ENCODE data around the gene NGDN. TPM values are rescaled to one million over a fixed set of nuclear protein-coding genes. Genes with fewer than 3 reads are reported as not detected.

Gene NGDN
- total RNA-seq, 1 experiment from 2014 or later: 42.0 TPM

DNA sequence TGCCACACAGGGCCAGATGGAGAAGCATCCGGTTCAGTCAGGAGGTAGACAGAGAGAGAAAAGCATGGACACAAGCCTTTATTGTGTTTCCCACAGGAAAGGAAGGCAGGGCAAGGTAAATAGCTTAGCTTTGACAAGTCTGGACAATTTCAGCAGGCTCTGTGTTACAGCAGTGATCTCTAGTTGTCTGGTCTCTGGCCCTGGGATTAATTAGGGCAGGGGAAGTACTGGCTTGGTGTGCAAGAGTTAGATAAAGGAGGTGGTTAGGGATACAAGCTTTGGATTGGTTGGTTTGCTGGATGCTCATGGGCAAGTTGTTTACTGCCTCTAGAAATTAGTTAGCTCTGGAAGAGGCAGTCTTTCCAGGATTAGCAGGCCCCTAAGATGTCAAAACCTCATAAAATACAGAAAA lies 15.1 kb upstream of the NGDN start:
- BruUV-seq (replicated peaks): no TSS peak
- no peak for DNase-seq (ENCODE audit: low read depth, low spot score)
- no peak overlapping the region for H3K4me3 ChIP-seq (replicated peaks in 1 of 2; ENCODE audit: low read depth in 1 of 2, low read length in 2 of 2)
- no peak for ATAC-seq
- H4K20me1 ChIP-seq (ENCODE audit: insufficient read depth): no peaks in the 10 kb centered on the region
- no peaks in the 10 kb centered on the region for H3K79me2 ChIP-seq (ENCODE audit: insufficient read depth, low read length)
- H2AFZ ChIP-seq (ENCODE audit: low read depth, low read length, poor library complexity, severe bottlenecking): no peak overlapping the region
- H3K27me3 ChIP-seq (ENCODE audit: insufficient read depth, low read length): no peaks in the 10 kb centered on the region
- RAD21 ChIA-PET (ENCODE audit: low non-redundant PET in 1 of 2, low total read pairs in 2 of 2, uncharacterized antibody in 2 of 2, unreplicated experiment in 2 of 2): no interaction called here
- H3K9me2 ChIP-seq (ENCODE audit: insufficient read depth): no peaks in the 10 kb centered on the region
- TF ChIP-seq SP1 (IDR thresholded peaks at IDR 0.05; ENCODE audit: low read depth) (no peak), ELF1 (IDR thresholded peaks at IDR 0.05; ENCODE audit: borderline replicate concordance, low read depth) (no peak), YY1 (IDR thresholded peaks at IDR 0.05; ENCODE audit: extremely low read depth, insufficient replicate concordance, low read depth, low read length) (no peak), SIN3A (IDR thresholded peaks at IDR 0.05; ENCODE audit: low read depth) (no peak), POLR2A (IDR thresholded peaks at IDR 0.05; ENCODE audit: borderline replicate concordance, extremely low read depth, insufficient read depth, insufficient read length) (no peak), POLR2AphosphoS5 (IDR thresholded peaks at IDR 0.05; ENCODE audit: low read depth, low read length) (no peak), ZNF274 (IDR thresholded peaks at IDR 0.05; ENCODE audit: low read depth, low read length) (no peak), CEBPB (IDR thresholded peaks at IDR 0.05; ENCODE audit: low read depth) (no peak), RAD21 (IDR thresholded peaks at IDR 0.05; ENCODE audit: low read depth) (no peak), ZFX (IDR thresholded peaks at IDR 0.05) (no peak), EGR1 (IDR thresholded peaks at IDR 0.05; ENCODE audit: low read depth) (no peak), TCF7L2 (IDR thresholded peaks at IDR 0.05; ENCODE audit: borderline replicate concordance, extremely low read depth, insufficient read depth, insufficient read length) (no peak), EZH2phosphoT487 (IDR thresholded peaks at IDR 0.05; ENCODE audit: borderline replicate concordance) (no peak), JUND (IDR thresholded peaks at IDR 0.05) (no peak)
- TF ChIP-seq, protein P1, sequence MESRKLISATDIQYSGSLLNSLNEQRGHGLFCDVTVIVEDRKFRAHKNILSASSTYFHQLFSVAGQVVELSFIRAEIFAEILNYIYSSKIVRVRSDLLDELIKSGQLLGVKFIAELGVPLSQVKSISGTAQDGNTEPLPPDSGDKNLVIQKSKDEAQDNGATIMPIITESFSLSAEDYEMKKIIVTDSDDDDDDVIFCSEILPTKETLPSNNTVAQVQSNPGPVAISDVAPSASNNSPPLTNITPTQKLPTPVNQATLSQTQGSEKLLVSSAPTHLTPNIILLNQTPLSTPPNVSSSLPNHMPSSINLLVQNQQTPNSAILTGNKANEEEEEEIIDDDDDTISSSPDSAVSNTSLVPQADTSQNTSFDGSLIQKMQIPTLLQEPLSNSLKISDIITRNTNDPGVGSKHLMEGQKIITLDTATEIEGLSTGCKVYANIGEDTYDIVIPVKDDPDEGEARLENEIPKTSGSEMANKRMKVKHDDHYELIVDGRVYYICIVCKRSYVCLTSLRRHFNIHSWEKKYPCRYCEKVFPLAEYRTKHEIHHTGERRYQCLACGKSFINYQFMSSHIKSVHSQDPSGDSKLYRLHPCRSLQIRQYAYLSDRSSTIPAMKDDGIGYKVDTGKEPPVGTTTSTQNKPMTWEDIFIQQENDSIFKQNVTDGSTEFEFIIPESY (IDR thresholded peaks at IDR 0.05; ENCODE audit: extremely low read depth, insufficient replicate concordance, low read length): no peak
- TF ChIP-seq, protein P2, sequence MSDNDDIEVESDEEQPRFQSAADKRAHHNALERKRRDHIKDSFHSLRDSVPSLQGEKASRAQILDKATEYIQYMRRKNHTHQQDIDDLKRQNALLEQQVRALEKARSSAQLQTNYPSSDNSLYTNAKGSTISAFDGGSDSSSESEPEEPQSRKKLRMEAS (IDR thresholded peaks at IDR 0.05): no peak
- TF ChIP-seq, protein P3, sequence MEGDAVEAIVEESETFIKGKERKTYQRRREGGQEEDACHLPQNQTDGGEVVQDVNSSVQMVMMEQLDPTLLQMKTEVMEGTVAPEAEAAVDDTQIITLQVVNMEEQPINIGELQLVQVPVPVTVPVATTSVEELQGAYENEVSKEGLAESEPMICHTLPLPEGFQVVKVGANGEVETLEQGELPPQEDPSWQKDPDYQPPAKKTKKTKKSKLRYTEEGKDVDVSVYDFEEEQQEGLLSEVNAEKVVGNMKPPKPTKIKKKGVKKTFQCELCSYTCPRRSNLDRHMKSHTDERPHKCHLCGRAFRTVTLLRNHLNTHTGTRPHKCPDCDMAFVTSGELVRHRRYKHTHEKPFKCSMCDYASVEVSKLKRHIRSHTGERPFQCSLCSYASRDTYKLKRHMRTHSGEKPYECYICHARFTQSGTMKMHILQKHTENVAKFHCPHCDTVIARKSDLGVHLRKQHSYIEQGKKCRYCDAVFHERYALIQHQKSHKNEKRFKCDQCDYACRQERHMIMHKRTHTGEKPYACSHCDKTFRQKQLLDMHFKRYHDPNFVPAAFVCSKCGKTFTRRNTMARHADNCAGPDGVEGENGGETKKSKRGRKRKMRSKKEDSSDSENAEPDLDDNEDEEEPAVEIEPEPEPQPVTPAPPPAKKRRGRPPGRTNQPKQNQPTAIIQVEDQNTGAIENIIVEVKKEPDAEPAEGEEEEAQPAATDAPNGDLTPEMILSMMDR (IDR thresholded peaks at IDR 0.05 in 2 of 3, conservative IDR thresholded peaks at IDR 0.05 in 1 of 3; ENCODE audit: borderline replicate concordance in 1 of 3, insufficient read depth in 1 of 3, low read depth in 2 of 3, low read length in 2 of 3): no peak
- TF ChIP-seq, protein P4, sequence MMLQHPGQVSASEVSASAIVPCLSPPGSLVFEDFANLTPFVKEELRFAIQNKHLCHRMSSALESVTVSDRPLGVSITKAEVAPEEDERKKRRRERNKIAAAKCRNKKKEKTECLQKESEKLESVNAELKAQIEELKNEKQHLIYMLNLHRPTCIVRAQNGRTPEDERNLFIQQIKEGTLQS (IDR thresholded peaks at IDR 0.05): no peak
- no peaks in the 10 kb centered on the region for H3K9me3 ChIP-seq (ENCODE audit: control insufficient read depth in 1 of 2, insufficient read depth in 1 of 2, low read depth in 1 of 2, low read length in 2 of 2)
- peaks cover 2 to 11% of the 10 kb centered on the region in 2 experiments; a peak in 3 of 4 replicates for H3K4me1 ChIP-seq (ENCODE audit: control insufficient read depth in 1 of 2, insufficient read depth in 2 of 2, low read length in 2 of 2)
- intact Hi-C loops (cut with micrococcal nuclease): no loop called here
- no peak overlapping the region for H3K27ac ChIP-seq (ENCODE audit: low read depth, low read length)
- H3K4me2 ChIP-seq (ENCODE audit: low read length): no peak overlapping the region
- no peak overlapping the region for H3K9ac ChIP-seq (ENCODE audit: low read length)
- POLR2A ChIA-PET: no interaction called here
- H3K36me3 ChIP-seq (ENCODE audit: control insufficient read depth in 1 of 2, insufficient read depth in 2 of 2, low read length in 2 of 2): no peaks in the 10 kb centered on the region
- CTCF ChIA-PET: interaction anchor here (1.1 kb wide), 1 partner anchor 128 kb away, joined by 3 read pairs; no protein-coding TSS in a partner anchor

All from HCT116 (cell line).